SKM-1 treated with dmso at 0.1 percent for 144 hours (cell line): ENCODE measurements around the gene KRTAP5-8.
"Not testable (repeated sequence)": the region's sequence is repeated elsewhere in the genome, so short reads cannot be mapped to it uniquely, and the experiment has no call there.

Experiments
- DNase-seq: peaks from one replicate; lab custom pipeline; 2025; ENCODE audit not compliant: unreplicated experiment; lab: John Stamatoyannopoulos, UW

KRTAP5-8 gene

DNA sequence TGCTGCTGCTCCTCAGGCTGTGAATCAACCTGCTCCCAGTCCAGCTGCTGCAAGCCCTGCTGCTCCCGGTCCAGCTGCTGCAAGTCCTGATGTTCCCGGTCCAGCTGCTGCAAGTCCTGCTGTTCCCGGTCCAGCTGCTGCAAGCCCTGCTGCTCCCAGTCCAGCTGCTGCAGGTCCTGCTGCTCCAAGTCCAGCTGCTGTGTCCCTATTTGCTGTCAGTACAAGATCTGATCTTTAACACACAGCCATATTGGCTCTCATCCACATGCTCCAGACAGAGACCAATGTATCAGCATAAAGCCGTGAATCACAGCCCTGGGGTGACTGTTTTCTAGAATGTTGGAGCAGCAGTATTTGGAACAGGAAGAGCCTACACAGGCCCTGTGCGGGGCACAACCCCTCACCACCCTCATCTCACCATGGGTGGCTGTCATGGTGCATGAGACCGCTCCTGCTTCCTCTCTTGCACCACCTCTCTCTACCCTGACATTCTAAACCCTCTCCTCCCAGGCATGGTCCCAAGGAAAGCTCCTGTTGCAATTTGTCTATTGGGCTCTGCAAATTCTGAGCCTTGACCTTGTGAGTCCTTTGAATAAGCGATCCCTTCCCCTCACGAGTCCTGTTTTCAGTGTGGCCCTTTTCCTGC is 31.0 kb downstream of the KRTAP5-8 start:
- DNase-seq, result no peak

DNA sequence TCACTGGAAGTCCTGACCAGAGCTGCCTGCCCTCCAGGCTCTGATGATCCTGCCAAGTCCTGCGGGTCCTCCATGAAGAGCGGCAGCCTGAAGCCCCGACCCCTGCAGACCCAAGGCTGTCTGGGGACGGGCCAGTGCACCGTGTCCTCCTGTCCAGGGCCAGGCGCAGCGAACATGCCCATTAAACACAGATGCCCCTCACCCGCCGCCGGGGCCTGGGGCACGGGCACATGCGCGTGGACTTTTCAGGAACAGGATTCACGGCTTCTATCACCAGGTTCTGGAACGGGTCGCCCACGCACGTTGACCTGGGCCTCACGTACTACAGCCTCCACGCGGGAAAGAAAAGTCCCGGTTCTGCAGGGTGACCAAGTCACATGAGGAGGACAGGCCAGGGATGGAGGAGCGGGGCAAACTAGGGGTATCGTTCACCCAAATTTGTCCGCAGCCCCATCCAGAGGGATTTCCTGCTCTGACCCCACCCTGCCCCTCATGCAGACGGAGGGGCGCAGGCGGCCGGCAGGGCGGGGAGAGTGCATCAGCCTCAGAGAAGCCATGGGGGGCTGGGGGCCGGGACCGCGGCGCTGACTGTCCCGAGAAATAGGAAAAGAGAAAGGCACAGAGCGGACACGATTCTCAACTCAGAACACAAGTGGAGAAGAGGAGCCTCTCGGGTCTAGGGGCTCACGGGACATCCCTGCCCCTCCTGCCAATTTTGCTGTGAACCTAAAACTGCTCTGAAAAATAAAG is 33.5 kb downstream of the KRTAP5-8 start:
- not testable (repeated sequence) for DNase-seq

DNA sequence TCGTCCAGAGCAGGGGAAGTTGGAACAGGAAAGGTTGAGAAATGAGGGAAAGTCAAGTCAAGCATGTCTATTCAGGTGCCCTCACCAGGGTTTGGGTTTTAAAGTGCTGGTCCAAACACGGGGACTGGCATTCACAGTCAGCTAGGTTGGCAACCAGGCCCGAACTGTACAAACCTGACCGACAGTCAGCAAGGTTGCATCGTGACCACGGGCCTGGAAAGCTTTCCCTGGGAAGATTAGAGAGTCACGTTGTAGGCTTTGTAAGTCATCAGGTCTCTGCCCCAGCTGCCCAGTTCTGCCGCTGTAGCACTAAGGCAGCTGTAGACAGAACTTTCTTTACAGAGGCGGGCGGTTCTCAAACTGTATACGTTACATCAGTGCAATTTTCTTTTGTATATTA is 35.0 kb downstream of the KRTAP5-8 start:
- DNase-seq, result no peak

DNA sequence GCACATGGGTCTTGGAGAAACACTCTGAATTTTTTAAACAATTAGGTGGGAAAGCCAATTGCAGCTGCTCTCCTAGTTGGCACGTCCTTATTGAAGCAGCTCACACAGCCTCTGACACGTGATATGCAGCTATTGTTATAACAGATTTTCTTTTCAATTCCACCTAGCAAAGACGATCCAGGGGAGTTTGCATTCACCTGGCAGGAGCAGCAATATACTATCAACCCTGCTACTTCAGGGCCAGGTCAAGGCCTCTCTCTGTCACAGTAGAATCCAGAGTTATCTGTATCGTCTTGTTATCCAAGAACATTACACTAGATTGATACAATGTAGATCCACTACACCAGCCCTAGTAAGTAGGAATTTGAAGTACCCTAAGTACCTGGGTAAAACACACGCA is 36.6 kb downstream of the KRTAP5-8 start:
- no peak for DNase-seq

DNA sequence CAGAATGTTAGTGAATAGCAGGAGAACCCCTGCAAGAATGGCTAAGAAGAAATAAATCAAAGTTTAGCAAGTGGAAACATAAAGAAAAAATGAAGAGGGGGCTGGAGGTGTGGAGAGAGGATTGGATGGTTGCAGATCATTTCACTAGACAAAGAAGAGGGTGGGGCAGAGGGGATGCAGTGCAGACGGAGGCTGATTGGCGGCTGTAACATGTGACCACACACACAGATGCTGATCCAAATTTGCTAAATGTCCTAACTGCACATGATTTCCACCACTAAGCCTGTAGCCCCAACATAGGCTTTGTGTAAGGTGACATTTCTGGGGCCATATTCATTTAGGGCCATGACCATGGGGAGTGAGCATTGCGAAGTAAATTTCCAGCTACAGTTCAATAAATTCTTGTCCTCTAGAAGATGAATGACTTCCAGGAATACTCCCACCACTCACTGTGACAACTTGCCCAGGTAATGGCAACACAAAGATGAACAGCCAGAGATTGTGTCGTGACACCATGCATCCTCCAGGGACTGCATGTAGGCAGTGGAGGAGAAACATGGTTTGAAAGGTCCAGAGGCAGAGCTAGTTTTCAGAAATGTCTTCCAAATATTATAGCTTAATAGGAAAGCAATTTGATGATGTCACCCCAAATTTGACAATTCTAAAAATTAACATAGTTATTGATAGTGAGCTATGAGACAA is 38.0 kb downstream of the KRTAP5-8 start:
- no peak for DNase-seq

DNA sequence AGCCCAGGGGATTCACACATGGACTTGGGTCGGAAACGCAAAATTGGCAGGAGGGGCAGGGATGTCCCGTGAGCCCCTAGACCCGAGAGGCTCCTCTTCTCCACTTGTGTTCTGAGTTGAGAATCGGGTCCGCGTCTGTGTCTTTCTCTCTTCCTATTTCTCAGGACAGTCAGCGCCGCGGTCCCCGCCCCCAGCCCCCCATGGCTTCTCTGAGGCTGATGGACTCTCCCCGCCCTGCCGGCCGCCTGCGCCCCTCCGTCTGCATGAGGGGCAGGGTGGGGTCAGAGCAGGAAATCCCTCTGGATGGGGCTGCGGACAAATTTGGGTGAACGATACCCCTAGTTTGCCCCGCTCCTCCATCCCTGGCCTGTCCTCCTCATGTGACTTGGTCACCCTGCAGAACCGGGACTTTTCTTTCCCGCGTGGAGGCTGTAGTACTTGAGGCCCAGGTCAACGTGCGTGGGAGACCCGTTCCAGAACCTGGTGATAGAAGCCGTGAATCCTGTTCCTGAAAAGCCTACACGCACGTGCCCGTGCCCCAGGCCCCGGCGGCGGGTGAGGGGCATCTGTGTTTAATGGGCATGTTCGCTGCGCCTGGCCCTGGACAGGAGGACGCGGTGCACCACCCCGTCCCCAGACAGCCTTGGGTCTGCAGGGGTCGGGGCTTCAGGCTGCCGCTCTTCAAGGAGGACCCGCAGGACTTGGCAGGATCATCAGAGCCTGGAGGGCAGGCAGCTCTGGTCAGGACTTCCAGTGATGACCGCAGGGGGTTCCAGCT is 39.1 kb downstream of the KRTAP5-8 start:
- not testable (repeated sequence) for DNase-seq

DNA sequence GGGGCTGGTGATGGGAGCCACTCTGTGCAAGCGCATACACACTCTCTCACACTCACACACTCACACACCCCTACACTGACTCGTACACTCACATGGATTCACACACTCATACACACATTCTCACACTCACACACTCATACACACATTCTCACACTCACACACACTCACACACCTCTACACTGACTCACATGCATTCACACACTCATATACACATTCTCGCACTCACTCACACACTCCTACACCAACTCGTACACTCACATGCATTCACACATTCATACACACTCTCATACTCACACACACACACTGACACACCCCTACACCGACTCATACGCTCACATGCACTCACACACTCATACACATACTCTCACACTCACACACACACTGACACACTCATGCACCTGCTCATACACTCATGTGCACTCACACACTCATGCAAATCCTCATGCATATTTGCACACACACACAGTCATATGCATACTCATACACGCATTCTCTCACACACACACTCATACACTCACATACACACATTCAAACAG is 39.7 kb downstream of the KRTAP5-8 start:
- no peak for DNase-seq

DNA sequence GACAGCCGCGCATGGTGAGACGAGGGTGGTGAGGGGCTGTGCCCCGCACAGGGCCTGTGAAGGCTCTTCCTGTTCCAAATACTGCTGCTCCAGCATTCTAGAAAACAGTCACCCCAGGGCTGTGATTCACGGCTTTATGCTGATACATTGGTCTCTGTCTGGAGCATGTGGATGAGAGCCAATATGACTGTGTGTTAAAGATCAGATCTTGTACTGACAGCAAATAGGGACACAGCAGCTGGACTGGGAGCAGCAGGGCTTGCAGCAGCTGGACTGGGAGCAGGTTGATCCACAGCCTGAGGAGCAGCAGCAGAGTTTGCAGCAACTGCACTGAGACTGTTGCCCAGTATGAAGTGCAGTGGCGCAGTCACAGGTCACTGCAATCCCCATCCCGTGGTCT is 41.7 kb downstream of the KRTAP5-8 start:
- DNase-seq, result not testable (repeated sequence)

DNA sequence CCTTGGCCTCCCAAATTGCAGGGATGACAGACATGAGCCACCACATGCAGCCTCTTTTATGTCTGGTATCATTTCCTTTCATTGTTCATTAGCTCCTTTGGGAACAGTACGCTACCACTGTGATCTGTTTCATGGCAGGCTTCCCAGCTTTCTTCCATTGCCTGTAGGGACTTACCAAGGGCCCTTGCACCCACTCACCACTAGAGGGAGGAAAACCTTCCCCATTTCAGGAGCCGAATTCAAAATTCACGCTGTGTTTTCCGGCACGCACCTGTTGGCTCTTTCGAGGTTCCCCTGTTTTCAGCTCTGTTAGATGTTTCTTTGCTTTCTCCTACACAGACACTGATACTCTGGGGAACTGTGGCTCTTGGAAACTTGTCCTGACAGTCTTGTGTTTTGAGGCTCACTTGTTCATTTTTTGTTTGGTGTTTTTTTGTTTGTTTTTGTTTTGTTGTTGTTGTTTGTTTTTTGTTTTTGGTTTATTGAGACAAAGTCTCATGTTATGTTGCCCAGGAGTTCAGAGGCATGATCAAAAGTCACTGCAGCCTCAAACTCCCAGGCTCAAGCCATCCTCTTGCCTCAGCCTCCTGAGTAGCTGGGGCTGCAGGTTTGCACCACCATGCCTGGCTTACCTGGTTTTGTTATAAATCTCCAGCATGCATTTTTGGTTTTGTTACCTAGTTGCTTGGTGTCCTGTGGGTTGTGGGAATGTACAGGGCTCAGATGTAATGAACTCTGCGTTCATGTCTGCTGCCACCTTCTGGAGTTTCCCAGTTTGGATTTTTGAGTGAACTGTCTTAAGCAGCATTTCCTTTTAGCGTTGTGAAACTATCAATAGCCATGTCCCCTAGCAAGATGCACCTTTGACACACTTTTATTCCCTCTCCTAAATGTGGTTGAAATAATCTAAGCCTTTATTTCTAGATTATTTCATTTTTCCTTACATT is 42.5 kb downstream of the KRTAP5-8 start:
- peak; percentile 44 for DNase-seq

DNA sequence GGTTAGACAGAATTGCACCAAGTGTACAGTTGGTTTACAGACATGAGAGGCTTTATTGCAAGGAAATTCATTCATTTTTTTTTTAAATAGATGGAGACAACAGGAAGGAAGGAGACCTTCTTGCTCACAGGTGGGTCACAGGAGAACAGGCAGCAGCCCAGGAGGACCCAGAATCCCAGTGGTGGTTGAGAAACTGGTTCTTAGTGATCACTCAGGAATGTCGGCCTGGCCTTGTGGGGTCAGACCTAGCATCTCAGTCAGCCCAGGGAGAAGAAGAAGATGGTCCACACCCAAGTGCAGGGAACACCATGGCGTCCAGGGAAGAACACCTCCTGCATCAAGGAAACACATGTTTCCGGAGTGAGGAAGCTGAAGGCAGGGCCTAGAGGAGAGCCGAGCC is 44.0 kb downstream of the KRTAP5-8 start:
- no peak for DNase-seq

DNA sequence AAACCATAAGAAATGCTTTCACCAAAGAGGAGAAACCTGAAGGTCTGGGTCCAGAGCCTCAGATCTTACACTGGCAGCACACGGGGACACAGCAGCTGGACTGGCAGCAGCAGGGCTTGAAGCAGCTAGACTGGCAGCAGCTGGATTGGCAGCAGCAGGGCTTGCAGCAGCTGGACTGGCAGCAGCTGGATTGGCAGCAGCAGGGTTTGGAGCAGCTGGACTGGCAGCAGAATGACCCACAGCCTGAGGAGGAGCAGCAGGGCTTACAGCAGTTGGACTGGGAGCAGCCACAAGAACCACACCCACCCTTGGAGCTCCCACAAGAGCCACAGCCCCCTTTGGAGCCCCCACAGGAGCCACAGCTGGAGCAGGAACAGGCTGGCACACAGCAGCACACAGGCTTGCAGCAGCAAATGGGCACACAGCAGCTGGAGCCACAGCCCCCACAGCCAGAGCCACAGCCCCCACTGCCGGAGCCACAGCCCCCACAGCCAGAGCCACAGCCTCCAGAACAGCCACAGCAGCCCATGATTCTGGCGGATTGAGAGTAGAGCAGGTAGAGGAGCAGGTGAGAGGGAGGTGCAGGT is 44.6 kb downstream of the KRTAP5-8 start, which contains the start of gene KRTAP5-11:
KRTAP5-11 (minus strand) TSS at position 567 of the 587 bp plus-strand sequence; CDS start at position 529, 38 bp downstream.
- no peak for DNase-seq

DNA sequence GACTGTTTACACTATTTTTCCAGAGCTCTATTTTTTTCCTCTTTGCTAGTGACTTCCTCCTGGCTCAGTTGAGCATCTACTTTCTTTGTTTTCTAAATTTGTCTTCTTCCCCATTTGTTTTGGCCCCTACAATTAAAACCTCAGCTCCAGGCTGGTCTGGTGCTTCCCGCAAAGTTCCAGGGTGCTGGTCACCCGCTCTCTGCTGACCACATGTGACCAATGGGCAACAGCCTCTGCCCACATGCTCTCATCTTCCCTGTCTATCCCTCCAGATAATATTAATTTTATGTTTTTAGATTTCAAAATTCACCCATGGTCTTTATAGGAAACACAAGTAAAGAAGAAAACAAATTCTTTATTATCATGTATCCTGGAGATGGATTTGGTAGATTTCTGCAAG is 45.1 kb downstream of the KRTAP5-8 start:
- DNase-seq, result not testable (repeated sequence)

DNA sequence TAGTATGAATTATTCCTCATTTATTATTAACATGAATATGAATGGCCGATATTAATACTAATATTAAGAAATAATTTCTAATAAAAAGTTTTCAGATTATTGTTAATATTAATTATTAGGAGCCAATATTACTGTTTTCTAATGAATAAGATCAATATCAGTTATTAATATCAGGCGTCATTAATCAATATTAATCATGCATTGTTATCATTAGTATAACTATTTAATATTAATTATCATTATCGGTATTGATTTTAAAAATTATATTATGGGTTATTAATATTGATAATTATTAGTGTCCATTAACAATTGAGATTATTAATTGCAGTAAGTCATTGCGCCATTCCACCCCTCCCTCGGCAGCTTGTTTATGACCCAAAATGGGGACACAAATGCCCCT is 47.8 kb downstream of the KRTAP5-8 start:
- DNase-seq, result not testable (repeated sequence)

DNA sequence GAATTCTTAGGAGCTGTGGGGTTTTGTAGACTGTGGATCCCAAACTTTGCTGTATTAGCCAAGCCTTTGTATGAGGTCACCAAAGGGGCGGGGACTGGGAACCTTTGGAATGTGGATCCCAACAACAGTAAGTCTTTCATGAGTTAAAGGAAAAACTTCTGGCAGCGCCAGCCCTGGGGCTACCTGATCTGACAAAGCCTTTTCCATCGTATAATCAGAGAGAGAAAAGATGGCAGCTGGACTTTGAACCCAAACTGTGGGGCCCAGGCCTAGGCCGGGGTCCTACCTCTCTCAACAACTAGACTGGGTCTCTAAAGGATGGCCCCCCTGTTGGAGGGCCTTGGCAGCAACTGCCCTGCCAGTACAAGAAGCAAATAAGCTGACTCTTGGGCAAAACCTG is 50.5 kb downstream of the KRTAP5-8 start:
- not testable (repeated sequence) for DNase-seq
